ENCODE measurements around the gene RPL15. TPM values are rescaled to one million over a fixed set of nuclear protein-coding genes. Genes with fewer than 3 reads are reported as not detected.

Gene RPL15
- polyA plus RNA-seq, 2 of the 4 experiments (the other 2 are of a cell fraction): 2,178 to 2,933 TPM

GRCh38 chr3:23885210-23885609 is 31.7 kb upstream of the RPL15 start (continued):
- TF ChIP-seq PBX3 (IDR thresholded peaks at IDR 0.05): no peak
- no peak for TF ChIP-seq BHLHE40 (IDR thresholded peaks at IDR 0.05; ENCODE audit: low read depth, low read length)

GRCh38 chr3:23886311-23886710 is 30.6 kb upstream of the RPL15 start:
- no peak for ATAC-seq
- ChIA-PET POLR2A (no interaction called here), CTCF (interaction anchor here (1.0 kb wide), 1 partner anchor 9 kb away, joined by 3 read pairs; no protein-coding TSS in a partner anchor)
- no peak overlapping the region for H3K27ac ChIP-seq
- H3K4me1 ChIP-seq: peaks cover 13% of the 10 kb centered on the region; the same call in 2 of the 3 replicates
- no peak for FAIRE-seq
- H3K4me2 ChIP-seq: no peak overlapping the region
- H3K4me3 ChIP-seq: no peak overlapping the region
- no peak for DNase-seq (ENCODE audit: low read depth in 1 of 2, low spot score in 1 of 2)
- no peaks in the 10 kb centered on the region for H3K9me3 ChIP-seq
- 94% methylated on average over 3 of the region's 3 CpGs for WGBS (ENCODE audit: missing lambda C conversion rate)
- TF ChIP-seq NFE2L2 (conservative IDR thresholded peaks at IDR 0.05; ENCODE audit: low read length) (peak; percentile 33; the same call in 1 of the 2 replicates), POLR2AphosphoS2 (conservative IDR thresholded peaks at IDR 0.05; ENCODE audit: low read length) (no peak), MAFK (IDR thresholded peaks at IDR 0.05; ENCODE audit: partially characterized antibody) (peak; percentile 62), HDAC2 (IDR thresholded peaks at IDR 0.05) (no peak), CHD4 (IDR thresholded peaks at IDR 0.05; ENCODE audit: borderline replicate concordance) (no peak)

DNA sequence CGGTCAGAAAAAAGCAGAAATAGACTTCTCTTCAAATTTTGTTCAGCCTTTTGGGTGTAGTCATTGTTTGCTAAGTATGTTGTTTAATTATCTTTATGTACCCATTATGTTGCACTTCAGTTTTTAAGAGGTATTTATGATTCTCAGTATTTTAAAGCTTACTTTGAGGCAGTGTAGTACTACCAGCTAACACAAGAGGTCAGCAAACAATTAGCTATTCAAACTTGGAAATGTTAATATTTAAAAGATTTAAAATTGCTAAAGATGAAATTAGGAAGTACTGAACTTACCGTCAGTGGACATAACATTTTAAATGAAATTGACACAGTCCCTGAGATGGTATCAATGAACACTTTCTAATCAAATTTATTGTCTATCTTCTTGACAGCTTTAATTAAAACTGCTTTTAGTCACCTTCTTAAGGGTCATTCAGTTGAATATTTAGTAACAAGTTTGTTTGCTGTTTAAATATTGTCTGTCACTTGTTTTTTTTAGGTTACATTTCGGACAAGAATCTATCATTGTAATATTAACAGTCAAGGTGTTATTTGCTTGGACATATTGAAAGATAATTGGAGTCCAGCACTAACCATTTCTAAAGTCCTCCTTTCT is 28.2 kb upstream of the RPL15 start:
- no peak for FAIRE-seq
- Histone ChIP-seq H3K4me1 (peaks cover 13% of the 10 kb centered on the region; the same call in 2 of the 3 replicates), H3K9me3 (no peaks in the 10 kb centered on the region), H3K4me2 (no peak overlapping the region), H3K4me3 (no peak overlapping the region), H3K27ac (no peak overlapping the region)
- peak in 1 of 2 experiments; percentile 47; a peak in 2 of 6 replicates for ATAC-seq
- CTCF ChIA-PET: interaction anchor here (0.6 to 4.7 kb wide), 26 partner anchors 11 to 804 kb away, joined by 3 to 31 read pairs (median 3); partner anchors contain the start of genes NKIRAS1 and RPL15
- 33% methylated on average over 3 of the region's 3 CpGs for WGBS (ENCODE audit: missing lambda C conversion rate)
- POLR2A ChIA-PET: interaction anchor here (0.6 to 2.0 kb wide), 2 partner anchors 28 to 35 kb away, joined by 8 to 12 read pairs; partner anchors contain the start of genes NKIRAS1 and RPL15
- DNase-seq (ENCODE audit: low read depth in 1 of 2, low spot score in 1 of 2): peak in 1 of 2 experiments; percentile 47
- TF ChIP-seq HEYL (CRISPR knock-in tag; IDR thresholded peaks at IDR 0.05): no peak
- no peak for TF ChIP-seq EHMT2 (IDR thresholded peaks at IDR 0.05; ENCODE audit: low read depth)
- TF ChIP-seq, protein P1, sequence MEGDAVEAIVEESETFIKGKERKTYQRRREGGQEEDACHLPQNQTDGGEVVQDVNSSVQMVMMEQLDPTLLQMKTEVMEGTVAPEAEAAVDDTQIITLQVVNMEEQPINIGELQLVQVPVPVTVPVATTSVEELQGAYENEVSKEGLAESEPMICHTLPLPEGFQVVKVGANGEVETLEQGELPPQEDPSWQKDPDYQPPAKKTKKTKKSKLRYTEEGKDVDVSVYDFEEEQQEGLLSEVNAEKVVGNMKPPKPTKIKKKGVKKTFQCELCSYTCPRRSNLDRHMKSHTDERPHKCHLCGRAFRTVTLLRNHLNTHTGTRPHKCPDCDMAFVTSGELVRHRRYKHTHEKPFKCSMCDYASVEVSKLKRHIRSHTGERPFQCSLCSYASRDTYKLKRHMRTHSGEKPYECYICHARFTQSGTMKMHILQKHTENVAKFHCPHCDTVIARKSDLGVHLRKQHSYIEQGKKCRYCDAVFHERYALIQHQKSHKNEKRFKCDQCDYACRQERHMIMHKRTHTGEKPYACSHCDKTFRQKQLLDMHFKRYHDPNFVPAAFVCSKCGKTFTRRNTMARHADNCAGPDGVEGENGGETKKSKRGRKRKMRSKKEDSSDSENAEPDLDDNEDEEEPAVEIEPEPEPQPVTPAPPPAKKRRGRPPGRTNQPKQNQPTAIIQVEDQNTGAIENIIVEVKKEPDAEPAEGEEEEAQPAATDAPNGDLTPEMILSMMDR (IDR thresholded peaks at IDR 0.05): peak; percentile 75
- TF ChIP-seq RAD21 (conservative IDR thresholded peaks at IDR 0.05 in 1 of 2, IDR thresholded peaks at IDR 0.05 in 1 of 2): peak; percentile 75 to 76
- TF ChIP-seq SMC3 (IDR thresholded peaks at IDR 0.05): peak; percentile 55

DNA sequence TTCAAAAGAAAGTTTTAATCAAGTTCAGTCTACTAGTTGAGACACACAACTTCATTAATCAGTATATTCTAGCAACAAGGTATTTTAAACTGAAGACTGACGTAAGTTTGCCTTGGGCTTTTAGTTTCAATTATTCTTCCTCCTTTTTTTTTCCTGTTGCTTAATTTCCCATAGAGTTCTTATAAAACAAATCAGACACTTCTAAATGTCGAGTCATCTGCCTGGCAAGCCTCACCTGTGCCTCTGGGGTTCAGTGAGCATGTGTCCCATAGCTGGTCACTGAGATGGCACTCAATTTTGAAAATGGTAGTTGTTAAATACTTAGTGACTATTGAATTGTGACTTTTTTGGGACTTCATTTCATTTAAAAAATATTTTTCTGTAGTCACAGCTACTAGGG is 27.5 kb upstream of the RPL15 start:
- FAIRE-seq (no peak), DNase-seq (ENCODE audit: low read depth in 1 of 2, low spot score in 1 of 2) (no peak), ATAC-seq (no peak)
- no peak overlapping the region for H3K4me3 ChIP-seq
- H3K27ac ChIP-seq: no peak overlapping the region
- H3K4me1 ChIP-seq: peaks cover 13% of the 10 kb centered on the region; the same call in 2 of the 3 replicates
- 78% methylated on average over 2 of the region's 2 CpGs for WGBS (ENCODE audit: missing lambda C conversion rate)
- POLR2A ChIA-PET: interaction anchor here (2.0 kb wide), 1 partner anchor 28 kb away, joined by 12 read pairs; the partner anchor contains the start of genes NKIRAS1 and RPL15
- TF ChIP-seq HOXA7 (CRISPR knock-in tag; IDR thresholded peaks at IDR 0.05) (no peak), RAD21 (conservative IDR thresholded peaks at IDR 0.05 in 1 of 2, IDR thresholded peaks at IDR 0.05 in 1 of 2) (no peak), REST (IDR thresholded peaks at IDR 0.05) (no peak)
- no peak overlapping the region for H3K4me2 ChIP-seq
- CTCF ChIA-PET: interaction anchor here (0.6 to 4.7 kb wide), 13 partner anchors 10 to 803 kb away, joined by 3 to 31 read pairs (median 3); partner anchors contain the start of genes NKIRAS1 and RPL15
- H3K9me3 ChIP-seq: no peaks in the 10 kb centered on the region
